ENCODE data around the gene ABCC1.

DNA sequence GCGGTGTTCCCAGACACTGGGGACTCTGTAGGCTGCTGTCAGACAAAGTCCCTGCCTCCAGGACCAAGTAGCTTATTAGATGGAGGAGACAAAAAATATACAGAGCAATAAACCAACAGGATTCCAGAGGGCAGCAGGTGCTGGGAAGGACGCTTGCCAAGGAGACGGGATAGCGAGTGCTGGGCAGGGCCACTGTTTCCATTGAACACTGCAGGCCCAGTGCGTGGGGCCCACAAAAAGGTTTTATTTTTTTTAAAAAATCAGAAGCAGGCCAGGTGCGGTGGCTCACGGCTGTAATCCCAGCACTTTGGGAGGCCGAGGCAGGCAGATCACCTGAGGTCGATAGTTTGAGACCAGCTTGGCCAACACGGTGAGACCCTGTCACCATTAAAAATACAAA is 189.6 kb downstream of the ABCC1 start:
- TF ChIP-seq, protein P1, sequence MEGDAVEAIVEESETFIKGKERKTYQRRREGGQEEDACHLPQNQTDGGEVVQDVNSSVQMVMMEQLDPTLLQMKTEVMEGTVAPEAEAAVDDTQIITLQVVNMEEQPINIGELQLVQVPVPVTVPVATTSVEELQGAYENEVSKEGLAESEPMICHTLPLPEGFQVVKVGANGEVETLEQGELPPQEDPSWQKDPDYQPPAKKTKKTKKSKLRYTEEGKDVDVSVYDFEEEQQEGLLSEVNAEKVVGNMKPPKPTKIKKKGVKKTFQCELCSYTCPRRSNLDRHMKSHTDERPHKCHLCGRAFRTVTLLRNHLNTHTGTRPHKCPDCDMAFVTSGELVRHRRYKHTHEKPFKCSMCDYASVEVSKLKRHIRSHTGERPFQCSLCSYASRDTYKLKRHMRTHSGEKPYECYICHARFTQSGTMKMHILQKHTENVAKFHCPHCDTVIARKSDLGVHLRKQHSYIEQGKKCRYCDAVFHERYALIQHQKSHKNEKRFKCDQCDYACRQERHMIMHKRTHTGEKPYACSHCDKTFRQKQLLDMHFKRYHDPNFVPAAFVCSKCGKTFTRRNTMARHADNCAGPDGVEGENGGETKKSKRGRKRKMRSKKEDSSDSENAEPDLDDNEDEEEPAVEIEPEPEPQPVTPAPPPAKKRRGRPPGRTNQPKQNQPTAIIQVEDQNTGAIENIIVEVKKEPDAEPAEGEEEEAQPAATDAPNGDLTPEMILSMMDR (IDR thresholded peaks at IDR 0.05) = no peak
- no peak for TF ChIP-seq ZFX (IDR thresholded peaks at IDR 0.05; ENCODE audit: borderline replicate concordance)

All from 22Rv1 (cell line).